HFFc6 (cell line): Measurements from ENCODE around the gene CD59. TPM values are rescaled to one million over a fixed set of nuclear protein-coding genes. Genes with fewer than 3 reads are reported as not detected.
A peak's percentile ranks its signal among the peaks of the same experiment; 100 is the strongest.

ENCODE experiments used
- DNase-seq: peaks from one replicate; pipeline ENCODE4 v3.0.0-alpha.2; 2018
- H3K27ac Mint-ChIP-seq: 2 replicates; pipeline ENCODE4 v1.8.0; 2020; ENCODE audit warnings: mild to moderate bottlenecking, mixed read lengths
- H3K27me3 Mint-ChIP-seq: 2 replicates; pipeline ENCODE4 v1.8.0; 2021; ENCODE audit warnings: mild to moderate bottlenecking, moderate library complexity, mixed read lengths; ENCODE audit not compliant: insufficient read depth
- H3K36me3 Mint-ChIP-seq: 2 replicates; pipeline ENCODE4 v1.8.0; 2021; ENCODE audit warnings: low read depth, mixed read lengths
- H3K4me1 Mint-ChIP-seq: 2 replicates; pipeline ENCODE4 v1.8.0; 2020; ENCODE audit warnings: low read depth, mixed read lengths
- H3K4me3 Mint-ChIP-seq: 2 replicates; pipeline ENCODE4 v1.8.0; 2020; ENCODE audit warnings: mild to moderate bottlenecking, moderate library complexity, mixed read lengths
- H3K9me3 Mint-ChIP-seq: 2 replicates; pipeline ENCODE4 v1.8.0; 2020; ENCODE audit warnings: mild to moderate bottlenecking, mixed read lengths
- CTCF ChIP-seq: fragments of 200-600 bp; sonication (generic); IDR thresholded peaks from 2 replicates; pipeline ENCODE4 v1.5.0; 2021; ENCODE audit warnings: antibody characterized with exemption, mild to moderate bottlenecking
- total RNA-seq, 6 experiments: library from RNA; stranded (reverse); fragmentation: NEBNext Ultra II Directional; extraction: Animal tissue kit (Norgen Biotek cat#: 25700); gene quantifications; 2 replicates in 1 of 6; 3 replicates in 5 of 6; pipeline ENCODE4 v1.2.3, GENCODE V29; 2021

Gene CD59
- total RNA-seq, 6 experiments from 2014 or later, result 1,095 to 1,408 (median 1,232) TPM

GRCh38 chr11:33767624-33768023, 31.4 kb upstream of the CD59 start:
- no peaks in the 10 kb centered on the region for H3K9me3 Mint-ChIP-seq
- H3K36me3 Mint-ChIP-seq, result peaks cover 8% of the 10 kb centered on the region
- no peak for DNase-seq
- H3K27ac Mint-ChIP-seq, result no peak overlapping the region
- no peak overlapping the region for H3K4me3 Mint-ChIP-seq
- TF ChIP-seq CTCF, result no peak
- H3K27me3 Mint-ChIP-seq, result no peaks in the 10 kb centered on the region
- peaks cover 18% of the 10 kb centered on the region for H3K4me1 Mint-ChIP-seq

DNA sequence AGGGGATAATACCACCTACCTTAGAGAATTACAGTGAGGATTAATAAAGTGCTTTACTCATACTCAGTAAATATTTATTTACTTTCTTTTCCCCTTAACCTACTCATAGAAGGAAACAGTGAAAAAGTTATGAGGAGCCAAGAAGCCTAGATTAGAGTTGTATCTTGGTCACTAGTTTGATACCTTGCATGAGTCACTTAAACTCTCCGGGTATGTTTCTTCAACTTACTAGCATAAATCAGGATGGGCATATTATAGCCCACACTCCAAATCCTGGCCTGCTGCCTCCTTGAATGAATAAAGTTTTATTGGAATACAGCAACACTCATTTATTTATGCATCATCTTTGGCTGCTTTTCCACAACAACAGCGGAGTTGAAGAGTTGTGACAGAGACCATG, 29.9 kb upstream of the CD59 start:
- no peaks in the 10 kb centered on the region for H3K27me3 Mint-ChIP-seq
- H3K4me3 Mint-ChIP-seq, result no peak overlapping the region
- no peak for TF ChIP-seq CTCF
- H3K36me3 Mint-ChIP-seq, result peaks cover 8% of the 10 kb centered on the region
- H3K9me3 Mint-ChIP-seq, result no peaks in the 10 kb centered on the region
- H3K27ac Mint-ChIP-seq, result no peak overlapping the region
- peaks cover 13% of the 10 kb centered on the region for H3K4me1 Mint-ChIP-seq
- no peak for DNase-seq

DNA sequence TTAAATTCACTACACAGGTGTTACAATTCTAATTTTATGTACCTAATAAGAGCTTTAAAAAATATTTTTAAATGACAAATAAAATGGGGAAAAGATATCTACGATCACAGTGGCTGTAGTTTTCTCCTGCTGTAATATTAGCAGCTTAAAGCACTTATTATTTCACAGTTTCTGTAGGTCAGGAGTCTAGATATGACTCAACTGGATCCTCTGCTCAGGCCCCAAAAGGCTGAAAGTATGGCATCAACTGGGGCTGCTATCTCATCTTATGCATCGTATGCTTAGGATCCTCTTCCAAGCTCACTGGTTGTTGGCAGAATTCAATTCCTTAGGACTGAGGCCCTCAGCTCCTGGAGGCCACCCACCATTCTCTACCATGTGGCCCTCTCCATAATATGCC, 25.2 kb upstream of the CD59 start:
- H3K4me1 Mint-ChIP-seq, result no peaks in the 10 kb centered on the region
- H3K36me3 Mint-ChIP-seq, result peaks cover 23% of the 10 kb centered on the region
- TF ChIP-seq CTCF, result no peak
- H3K9me3 Mint-ChIP-seq, result no peaks in the 10 kb centered on the region
- H3K27me3 Mint-ChIP-seq, result no peaks in the 10 kb centered on the region
- H3K4me3 Mint-ChIP-seq, result no peak overlapping the region
- H3K27ac Mint-ChIP-seq, result no peak overlapping the region
- no peak for DNase-seq

- DNase-seq, result peak; percentile 71
- peak overlapping the region; percentile 58 for H3K27ac Mint-ChIP-seq
- H3K4me1 Mint-ChIP-seq, result peaks cover 21% of the 10 kb centered on the region
- TF ChIP-seq CTCF, result no peak
- no peaks in the 10 kb centered on the region for H3K9me3 Mint-ChIP-seq
- peak overlapping the region; percentile 3; the same call in 1 of the 2 replicates for H3K4me3 Mint-ChIP-seq
- peaks cover 15% of the 10 kb centered on the region for H3K36me3 Mint-ChIP-seq
- H3K27me3 Mint-ChIP-seq, result no peaks in the 10 kb centered on the region
Observed at GRCh38 chr11:33753304-33753967, 17.2 kb upstream of the CD59 start.

DNA sequence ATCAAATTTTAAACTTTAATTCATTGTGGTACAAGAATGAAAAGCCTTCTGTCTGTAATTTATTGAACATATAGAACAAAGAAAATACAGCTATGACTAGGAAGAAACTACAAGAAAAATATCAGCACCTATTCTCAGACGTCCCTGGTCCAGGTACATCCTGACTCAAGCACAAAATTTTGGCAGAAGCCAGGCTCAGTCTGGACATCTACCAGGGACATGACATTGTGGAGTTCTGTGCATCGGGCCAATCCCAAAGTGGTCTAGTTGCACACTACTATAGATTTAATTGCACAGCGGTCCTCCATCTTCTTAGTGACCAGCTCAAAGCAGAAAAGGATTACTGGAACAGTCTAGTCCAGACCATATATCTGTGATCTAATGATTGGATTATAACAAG, 15.7 kb upstream of the CD59 start:
- Mint-ChIP-seq H3K27me3 (no peaks in the 10 kb centered on the region), H3K36me3 (peaks cover 15% of the 10 kb centered on the region; the same call in 1 of the 2 replicates)

More for the DNA sequence above, 15.7 kb upstream of the CD59 start:
- no peak for TF ChIP-seq CTCF
- H3K27ac Mint-ChIP-seq, result no peak overlapping the region
- no peak overlapping the region for H3K4me3 Mint-ChIP-seq
- no peaks in the 10 kb centered on the region for H3K9me3 Mint-ChIP-seq
- peaks cover 31% of the 10 kb centered on the region for H3K4me1 Mint-ChIP-seq
- no peak for DNase-seq
